Fibroblast of mammary gland (primary cell): ENCODE data around the gene EIPR1.

Experiments used
- DNase-seq: peaks from one replicate; pipeline ENCODE4 v3.0.0-alpha.2; 2010; ENCODE audit warnings: low read depth
- H3K4me3 ChIP-seq: 2 replicates; pipeline ENCODE4 v1.5.1; 2011; ENCODE audit warnings: low read depth, mild to moderate bottlenecking, low read length, moderate library complexity; ENCODE audit not compliant: control insufficient read depth
- TF ChIP-seq, protein P1 (sequence below): conservative IDR thresholded peaks from 2 replicates; pipeline ENCODE4 v1.5.1; 2011; ENCODE audit warnings: low read depth, low read length, inconsistent platforms; ENCODE audit not compliant: control insufficient read depth, insufficient read depth

The EIPR1 gene

GRCh38 chr2:3302421-3302750, 75.2 kb downstream of the EIPR1 start:
- TF ChIP-seq, protein P1, sequence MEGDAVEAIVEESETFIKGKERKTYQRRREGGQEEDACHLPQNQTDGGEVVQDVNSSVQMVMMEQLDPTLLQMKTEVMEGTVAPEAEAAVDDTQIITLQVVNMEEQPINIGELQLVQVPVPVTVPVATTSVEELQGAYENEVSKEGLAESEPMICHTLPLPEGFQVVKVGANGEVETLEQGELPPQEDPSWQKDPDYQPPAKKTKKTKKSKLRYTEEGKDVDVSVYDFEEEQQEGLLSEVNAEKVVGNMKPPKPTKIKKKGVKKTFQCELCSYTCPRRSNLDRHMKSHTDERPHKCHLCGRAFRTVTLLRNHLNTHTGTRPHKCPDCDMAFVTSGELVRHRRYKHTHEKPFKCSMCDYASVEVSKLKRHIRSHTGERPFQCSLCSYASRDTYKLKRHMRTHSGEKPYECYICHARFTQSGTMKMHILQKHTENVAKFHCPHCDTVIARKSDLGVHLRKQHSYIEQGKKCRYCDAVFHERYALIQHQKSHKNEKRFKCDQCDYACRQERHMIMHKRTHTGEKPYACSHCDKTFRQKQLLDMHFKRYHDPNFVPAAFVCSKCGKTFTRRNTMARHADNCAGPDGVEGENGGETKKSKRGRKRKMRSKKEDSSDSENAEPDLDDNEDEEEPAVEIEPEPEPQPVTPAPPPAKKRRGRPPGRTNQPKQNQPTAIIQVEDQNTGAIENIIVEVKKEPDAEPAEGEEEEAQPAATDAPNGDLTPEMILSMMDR: no peak
- DNase-seq: no peak
- H3K4me3 ChIP-seq: no peak overlapping the region

- no peak overlapping the region for H3K4me3 ChIP-seq
- DNase-seq: peak; percentile 6
- TF ChIP-seq, protein P1: no peak
These were observed 76.6 kb downstream of the EIPR1 start for GRCh38 chr2:3301001-3301400.

- no peak overlapping the region for H3K4me3 ChIP-seq
- TF ChIP-seq, protein P1: no peak
- no peak for DNase-seq
These were observed 77.2 kb downstream of the EIPR1 start for GRCh38 chr2:3300224-3300995.

DNA sequence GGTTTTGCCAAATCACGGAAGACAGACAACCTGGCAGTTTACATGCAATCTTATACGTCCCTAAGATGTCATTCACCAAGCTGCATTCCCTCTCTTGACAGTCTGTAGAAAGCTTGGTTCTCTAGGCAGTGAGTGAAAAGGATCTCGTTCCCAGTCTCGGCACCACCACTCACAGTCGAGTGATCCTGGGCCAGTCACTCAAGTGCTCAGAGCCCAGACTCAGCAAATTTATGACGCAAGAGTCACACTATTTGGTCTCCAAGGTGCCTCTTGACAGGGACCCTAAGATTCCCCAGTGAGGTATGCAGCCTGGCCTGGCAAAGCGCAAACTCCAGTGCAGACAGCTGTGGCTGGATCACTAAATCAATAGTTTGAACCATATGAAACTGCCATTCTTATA, 77.9 kb downstream of the EIPR1 start:
- H3K4me3 ChIP-seq: no peak overlapping the region

DNA sequence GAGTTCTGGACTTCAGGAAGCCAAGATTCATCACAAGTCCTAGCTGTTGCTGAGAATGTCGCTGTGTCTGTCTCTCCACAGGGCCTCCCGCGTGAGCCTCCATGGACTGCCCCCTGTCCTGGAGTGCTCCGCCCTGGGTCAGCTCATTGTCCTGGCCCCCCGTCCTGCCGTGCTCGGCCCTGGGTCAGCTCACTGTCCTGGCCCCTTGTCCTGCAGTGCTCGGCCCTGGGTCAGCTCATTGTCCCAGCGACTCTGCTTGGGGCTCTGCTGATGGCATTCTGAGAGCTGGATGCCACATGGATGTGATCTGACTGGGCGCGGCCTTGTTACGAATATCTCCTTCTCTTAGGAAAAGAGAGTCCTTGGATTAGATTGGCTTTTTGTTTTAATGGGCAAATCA, 78.5 kb downstream of the EIPR1 start:
- H3K4me3 ChIP-seq: no peak overlapping the region
- TF ChIP-seq, protein P1: no peak
- no peak for DNase-seq

More for the DNA sequence above, 77.9 kb downstream of the EIPR1 start:
- no peak for DNase-seq
- TF ChIP-seq, protein P1: no peak

DNA sequence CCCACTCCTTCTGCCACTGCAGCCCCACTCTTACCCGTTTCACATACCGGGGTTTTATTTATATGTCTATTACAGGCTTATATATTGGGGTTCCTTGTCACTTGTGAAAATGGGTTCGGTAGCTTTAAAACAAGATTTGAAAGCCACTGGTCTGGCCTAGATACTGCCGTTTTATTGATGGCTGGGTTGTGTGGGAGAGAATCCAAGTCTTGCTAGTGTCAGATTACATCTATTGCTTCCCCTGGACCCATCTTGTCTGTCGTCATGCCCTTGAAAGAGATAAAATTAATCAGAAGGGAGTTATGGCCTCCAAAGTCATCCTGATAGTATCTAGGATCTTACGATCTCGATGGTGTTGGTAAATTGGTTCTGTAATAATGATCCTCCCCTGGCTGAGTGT, 79.4 kb downstream of the EIPR1 start:
- DNase-seq: no peak
- no peak overlapping the region for H3K4me3 ChIP-seq
- TF ChIP-seq, protein P1: no peak
